PC-9 (cell line): Measurements from ENCODE around the gene RFXANK.

ENCODE experiments used
- CTCF ChIP-seq: fragments of 200-600 bp; sonication (generic); conservative IDR thresholded peaks from 2 replicates; pipeline ENCODE4 v1.6.1; 2017; ENCODE audit warnings: mixed run types, antibody characterized with exemption, mild to moderate bottlenecking, moderate library complexity
- EZH2 ChIP-seq: fragments of 200-600 bp; sonication (generic); IDR thresholded peaks from 2 replicates; pipeline ENCODE4 v1.8.0; 2017; ENCODE audit warnings: antibody characterized with exemption, low read depth

- TF ChIP-seq CTCF, result no peak
- no peak for TF ChIP-seq EZH2
Observed at GRCh38 chr19:19165396-19165795, 26.7 kb upstream of the RFXANK start.
